K562 (cell line): ENCODE results near the gene NAV2.

Source experiments
- ATF1 ChIP-seq, 2 experiments: fragments of 450-650 bp in 1 of 2; IDR thresholded peaks; 2 replicates each; pipeline ENCODE4 v1.6.1; 2016; ENCODE audit warnings: missing compliant biosample characterization in 1 of 2, missing genetic modification characterization in 1 of 2
- CC2D1A ChIP-seq: fragments of 450-650 bp; IDR thresholded peaks from 2 replicates; pipeline ENCODE4 v1.6.1; 2017; ENCODE audit warnings: mild to moderate bottlenecking
- CTCF ChIP-seq, 3 experiments: IDR thresholded peaks in 2 of 3; conservative IDR thresholded peaks in 1 of 3; 2 replicates each; pipeline ENCODE4 v1.5.1; 2011 to 2012; ENCODE audit warnings: low read length in 3 of 3, mild to moderate bottlenecking in 3 of 3, control low read depth in 2 of 3, improper control_type of control experiment in 1 of 3, inconsistent platforms in 1 of 3, low read depth in 1 of 3, mixed read lengths in 1 of 3, moderate library complexity in 1 of 3; ENCODE audit not compliant: insufficient read depth in 2 of 3
- CUX1 ChIP-seq: fragments of 200-800 bp; sonication (Bioruptor generic); IDR thresholded peaks from 2 replicates; pipeline ENCODE4 v1.6.1; 2016; ENCODE audit warnings: missing genetic modification characterization, missing compliant biosample characterization
- ELK1 ChIP-seq: sonication (generic); formaldehyde crosslinking; IDR thresholded peaks from 2 replicates; pipeline ENCODE4 v1.8.1; 2022; ENCODE audit warnings: missing genetic modification reagents
- FOXP4 ChIP-seq: sonication (generic); formaldehyde crosslinking; IDR thresholded peaks from 2 replicates; pipeline ENCODE4 v1.8.0; 2022; ENCODE audit warnings: mild to moderate bottlenecking, missing genetic modification reagents, borderline replicate concordance
- GABPA ChIP-seq: fragments of 200-800 bp; sonication (Bioruptor generic); conservative IDR thresholded peaks from 2 replicates; pipeline ENCODE4 v1.6.1; 2016; ENCODE audit warnings: low read depth, missing genetic modification characterization, missing compliant biosample characterization
- PHF8 ChIP-seq: fragments of 200-600 bp; sonication (generic); IDR thresholded peaks from 2 replicates; pipeline ENCODE4 v1.6.1; 2012; ENCODE audit warnings: mixed run types, mild to moderate bottlenecking, inconsistent platforms, low read length, moderate library complexity, borderline replicate concordance
- POLR2A ChIP-seq: fragments of 450-650 bp; conservative IDR thresholded peaks from 2 replicates; pipeline ENCODE4 v1.6.1; 2016
- PTBP1 ChIP-seq: fragments of 200-400 bp; formaldehyde crosslinking; IDR thresholded peaks from 2 replicates; pipeline ENCODE4 v1.6.1; 2017; ENCODE audit warnings: low read depth, low read length
- SRF ChIP-seq, 2 experiments: fragments of 250-450, 450-650 bp in 1 of 2; sonication (Bioruptor Pico) in 1 of 2; sonication (generic) in 1 of 2; formaldehyde crosslinking; IDR thresholded peaks; 2 replicates each; pipeline versions ENCODE4 v1.5.0 to v1.5.1; 2020 to 2022; ENCODE audit warnings: mild to moderate bottlenecking in 1 of 2, missing genetic modification reagents in 1 of 2
- SRSF1 ChIP-seq: fragments of 200-400 bp; formaldehyde crosslinking; IDR thresholded peaks from 2 replicates; pipeline ENCODE4 v1.6.1; 2017; ENCODE audit warnings: mild to moderate bottlenecking, low read depth, low read length, moderate library complexity
- ZNF121 ChIP-seq: sonication (generic); formaldehyde crosslinking; conservative IDR thresholded peaks from 2 replicates; pipeline ENCODE4 v1.8.0; 2022; ENCODE audit warnings: missing genetic modification reagents

GRCh38 chr11:19955660-19956059 lies 243.0 kb downstream of the NAV2 start:
- TF ChIP-seq CTCF (IDR thresholded peaks at IDR 0.05 in 2 of 3, conservative IDR thresholded peaks at IDR 0.05 in 1 of 3; ENCODE audit: insufficient read depth in 2 of 3, low read depth in 1 of 3, low read length in 3 of 3) (no peak), SRF (CRISPR knock-in tag; IDR thresholded peaks at IDR 0.05) (no peak), ATF1 (CRISPR knock-in tag; IDR thresholded peaks at IDR 0.05) (no peak), ATF1 (tag; IDR thresholded peaks at IDR 0.05) (no peak), PHF8 (no peak), GABPA (no peak), POLR2A (no peak), CUX1 (CRISPR knock-in tag) (no peak), ELK1 (CRISPR knock-in tag) (no peak), CC2D1A (no peak), SRSF1 (no peak), FOXP4 (CRISPR knock-in tag) (no peak), PTBP1 (no peak), ZNF121 (CRISPR knock-in tag) (no peak)
